ENCODE results near the gene MRGPRG.

GRCh38 chr11:3234846-3235245, 16.2 kb upstream of the MRGPRG start:
- no peak for TF ChIP-seq CTCF (IDR thresholded peaks at IDR 0.05; ENCODE audit: poor library complexity)
- TF ChIP-seq EZH2phosphoT487 (IDR thresholded peaks at IDR 0.05; ENCODE audit: low read depth, severe bottlenecking, unreplicated experiment) = no peak

Data from hepatocyte (in vitro differentiated cells).